Measurements from ENCODE around the gene EDC4. TPM values are rescaled to one million over a fixed set of nuclear protein-coding genes. Genes with fewer than 3 reads are reported as not detected.
A peak's percentile ranks its signal among the peaks of the same experiment; 100 is the strongest.

Gene EDC4
- total and polyA plus RNA-seq, 2 of the 13 experiments (the other 11 are each of a cell fraction or from before 2014, with no cell fraction given) = 51.4 to 59.1 TPM

- TF ChIP-seq ZNF609 (CRISPR knock-in tag; IDR thresholded peaks at IDR 0.05; ENCODE audit: borderline replicate concordance) (no peak; the same call in 1 of the 2 replicates), GATAD2A (CRISPR knock-in tag; IDR thresholded peaks at IDR 0.05) (peak; percentile 67), THRA (CRISPR knock-in tag; IDR thresholded peaks at IDR 0.05; ENCODE audit: borderline replicate concordance) (no peak), ZNF510 (CRISPR knock-in tag; IDR thresholded peaks at IDR 0.05; ENCODE audit: low read depth) (no peak)
- TF ChIP-seq, protein P1, sequence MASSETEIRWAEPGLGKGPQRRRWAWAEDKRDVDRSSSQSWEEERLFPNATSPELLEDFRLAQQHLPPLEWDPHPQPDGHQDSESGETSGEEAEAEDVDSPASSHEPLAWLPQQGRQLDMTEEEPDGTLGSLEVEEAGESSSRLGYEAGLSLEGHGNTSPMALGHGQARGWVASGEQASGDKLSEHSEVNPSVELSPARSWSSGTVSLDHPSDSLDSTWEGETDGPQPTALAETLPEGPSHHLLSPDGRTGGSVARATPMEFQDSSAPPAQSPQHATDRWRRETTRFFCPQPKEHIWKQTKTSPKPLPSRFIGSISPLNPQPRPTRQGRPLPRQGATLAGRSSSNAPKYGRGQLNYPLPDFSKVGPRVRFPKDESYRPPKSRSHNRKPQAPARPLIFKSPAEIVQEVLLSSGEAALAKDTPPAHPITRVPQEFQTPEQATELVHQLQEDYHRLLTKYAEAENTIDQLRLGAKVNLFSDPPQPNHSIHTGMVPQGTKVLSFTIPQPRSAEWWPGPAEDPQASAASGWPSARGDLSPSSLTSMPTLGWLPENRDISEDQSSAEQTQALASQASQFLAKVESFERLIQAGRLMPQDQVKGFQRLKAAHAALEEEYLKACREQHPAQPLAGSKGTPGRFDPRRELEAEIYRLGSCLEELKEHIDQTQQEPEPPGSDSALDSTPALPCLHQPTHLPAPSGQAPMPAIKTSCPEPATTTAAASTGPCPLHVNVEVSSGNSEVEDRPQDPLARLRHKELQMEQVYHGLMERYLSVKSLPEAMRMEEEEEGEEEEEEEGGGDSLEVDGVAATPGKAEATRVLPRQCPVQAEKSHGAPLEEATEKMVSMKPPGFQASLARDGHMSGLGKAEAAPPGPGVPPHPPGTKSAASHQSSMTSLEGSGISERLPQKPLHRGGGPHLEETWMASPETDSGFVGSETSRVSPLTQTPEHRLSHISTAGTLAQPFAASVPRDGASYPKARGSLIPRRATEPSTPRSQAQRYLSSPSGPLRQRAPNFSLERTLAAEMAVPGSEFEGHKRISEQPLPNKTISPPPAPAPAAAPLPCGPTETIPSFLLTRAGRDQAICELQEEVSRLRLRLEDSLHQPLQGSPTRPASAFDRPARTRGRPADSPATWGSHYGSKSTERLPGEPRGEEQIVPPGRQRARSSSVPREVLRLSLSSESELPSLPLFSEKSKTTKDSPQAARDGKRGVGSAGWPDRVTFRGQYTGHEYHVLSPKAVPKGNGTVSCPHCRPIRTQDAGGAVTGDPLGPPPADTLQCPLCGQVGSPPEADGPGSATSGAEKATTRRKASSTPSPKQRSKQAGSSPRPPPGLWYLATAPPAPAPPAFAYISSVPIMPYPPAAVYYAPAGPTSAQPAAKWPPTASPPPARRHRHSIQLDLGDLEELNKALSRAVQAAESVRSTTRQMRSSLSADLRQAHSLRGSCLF (CRISPR knock-in tag; IDR thresholded peaks at IDR 0.05; ENCODE audit: borderline replicate concordance) = no peak
- TF ChIP-seq, protein P2, sequence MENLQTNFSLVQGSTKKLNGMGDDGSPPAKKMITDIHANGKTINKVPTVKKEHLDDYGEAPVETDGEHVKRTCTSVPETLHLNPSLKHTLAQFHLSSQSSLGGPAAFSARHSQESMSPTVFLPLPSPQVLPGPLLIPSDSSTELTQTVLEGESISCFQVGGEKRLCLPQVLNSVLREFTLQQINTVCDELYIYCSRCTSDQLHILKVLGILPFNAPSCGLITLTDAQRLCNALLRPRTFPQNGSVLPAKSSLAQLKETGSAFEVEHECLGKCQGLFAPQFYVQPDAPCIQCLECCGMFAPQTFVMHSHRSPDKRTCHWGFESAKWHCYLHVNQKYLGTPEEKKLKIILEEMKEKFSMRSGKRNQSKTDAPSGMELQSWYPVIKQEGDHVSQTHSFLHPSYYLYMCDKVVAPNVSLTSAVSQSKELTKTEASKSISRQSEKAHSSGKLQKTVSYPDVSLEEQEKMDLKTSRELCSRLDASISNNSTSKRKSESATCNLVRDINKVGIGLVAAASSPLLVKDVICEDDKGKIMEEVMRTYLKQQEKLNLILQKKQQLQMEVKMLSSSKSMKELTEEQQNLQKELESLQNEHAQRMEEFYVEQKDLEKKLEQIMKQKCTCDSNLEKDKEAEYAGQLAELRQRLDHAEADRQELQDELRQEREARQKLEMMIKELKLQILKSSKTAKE (CRISPR knock-in tag; IDR thresholded peaks at IDR 0.05; ENCODE audit: borderline replicate concordance) = peak; percentile 52; the same call in 1 of the 2 replicates
- TF ChIP-seq, protein P3, sequence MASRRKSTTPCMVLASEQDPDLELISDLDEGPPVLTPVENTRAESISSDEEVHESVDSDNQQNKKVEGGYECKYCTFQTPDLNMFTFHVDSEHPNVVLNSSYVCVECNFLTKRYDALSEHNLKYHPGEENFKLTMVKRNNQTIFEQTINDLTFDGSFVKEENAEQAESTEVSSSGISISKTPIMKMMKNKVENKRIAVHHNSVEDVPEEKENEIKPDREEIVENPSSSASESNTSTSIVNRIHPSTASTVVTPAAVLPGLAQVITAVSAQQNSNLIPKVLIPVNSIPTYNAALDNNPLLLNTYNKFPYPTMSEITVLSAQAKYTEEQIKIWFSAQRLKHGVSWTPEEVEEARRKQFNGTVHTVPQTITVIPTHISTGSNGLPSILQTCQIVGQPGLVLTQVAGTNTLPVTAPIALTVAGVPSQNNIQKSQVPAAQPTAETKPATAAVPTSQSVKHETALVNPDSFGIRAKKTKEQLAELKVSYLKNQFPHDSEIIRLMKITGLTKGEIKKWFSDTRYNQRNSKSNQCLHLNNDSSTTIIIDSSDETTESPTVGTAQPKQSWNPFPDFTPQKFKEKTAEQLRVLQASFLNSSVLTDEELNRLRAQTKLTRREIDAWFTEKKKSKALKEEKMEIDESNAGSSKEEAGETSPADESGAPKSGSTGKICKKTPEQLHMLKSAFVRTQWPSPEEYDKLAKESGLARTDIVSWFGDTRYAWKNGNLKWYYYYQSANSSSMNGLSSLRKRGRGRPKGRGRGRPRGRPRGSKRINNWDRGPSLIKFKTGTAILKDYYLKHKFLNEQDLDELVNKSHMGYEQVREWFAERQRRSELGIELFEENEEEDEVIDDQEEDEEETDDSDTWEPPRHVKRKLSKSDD (CRISPR knock-in tag; IDR thresholded peaks at IDR 0.05; ENCODE audit: low read depth) = no peak
- TF ChIP-seq, protein P4, sequence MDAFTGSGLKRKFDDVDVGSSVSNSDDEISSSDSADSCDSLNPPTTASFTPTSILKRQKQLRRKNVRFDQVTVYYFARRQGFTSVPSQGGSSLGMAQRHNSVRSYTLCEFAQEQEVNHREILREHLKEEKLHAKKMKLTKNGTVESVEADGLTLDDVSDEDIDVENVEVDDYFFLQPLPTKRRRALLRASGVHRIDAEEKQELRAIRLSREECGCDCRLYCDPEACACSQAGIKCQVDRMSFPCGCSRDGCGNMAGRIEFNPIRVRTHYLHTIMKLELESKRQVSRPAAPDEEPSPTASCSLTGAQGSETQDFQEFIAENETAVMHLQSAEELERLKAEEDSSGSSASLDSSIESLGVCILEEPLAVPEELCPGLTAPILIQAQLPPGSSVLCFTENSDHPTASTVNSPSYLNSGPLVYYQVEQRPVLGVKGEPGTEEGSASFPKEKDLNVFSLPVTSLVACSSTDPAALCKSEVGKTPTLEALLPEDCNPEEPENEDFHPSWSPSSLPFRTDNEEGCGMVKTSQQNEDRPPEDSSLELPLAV (CRISPR knock-in tag; conservative IDR thresholded peaks at IDR 0.05; ENCODE audit: low read depth) = no peak
These were observed 15.2 kb upstream of the EDC4 start (continued) for GRCh38 chr16:67857547-67858233.
